Cardiac fibroblast (primary cell): ENCODE results near the gene SIRT7.

Experiments used
- DNase-seq, 2 donors: peaks; one replicate each; pipeline versions ENCODE4 v3.0.0 to v3.0.0-alpha.2; 2010; ENCODE audit warnings: low read depth in 2 of 2
- H3K4me3 ChIP-seq, 2 donors: replicated peaks in 1 of 2; 1 replicate in 1 of 2; 2 replicates in 1 of 2; pipeline ENCODE4 v1.5.1; 2011; ENCODE audit warnings: low read depth in 2 of 2, low read length in 2 of 2, mild to moderate bottlenecking in 2 of 2, moderate library complexity in 1 of 2
- TF ChIP-seq, protein P1 (sequence below): IDR thresholded peaks from one replicate; pipeline ENCODE4 v1.5.1; 2011; ENCODE audit warnings: low read depth, mild to moderate bottlenecking, low read length, inconsistent platforms

SIRT7 gene

GRCh38 chr17:81867991-81868673, 49.8 kb downstream of the SIRT7 start:
- H3K4me3 ChIP-seq = no peak overlapping the region
- DNase-seq = no peak
- TF ChIP-seq, protein P1, sequence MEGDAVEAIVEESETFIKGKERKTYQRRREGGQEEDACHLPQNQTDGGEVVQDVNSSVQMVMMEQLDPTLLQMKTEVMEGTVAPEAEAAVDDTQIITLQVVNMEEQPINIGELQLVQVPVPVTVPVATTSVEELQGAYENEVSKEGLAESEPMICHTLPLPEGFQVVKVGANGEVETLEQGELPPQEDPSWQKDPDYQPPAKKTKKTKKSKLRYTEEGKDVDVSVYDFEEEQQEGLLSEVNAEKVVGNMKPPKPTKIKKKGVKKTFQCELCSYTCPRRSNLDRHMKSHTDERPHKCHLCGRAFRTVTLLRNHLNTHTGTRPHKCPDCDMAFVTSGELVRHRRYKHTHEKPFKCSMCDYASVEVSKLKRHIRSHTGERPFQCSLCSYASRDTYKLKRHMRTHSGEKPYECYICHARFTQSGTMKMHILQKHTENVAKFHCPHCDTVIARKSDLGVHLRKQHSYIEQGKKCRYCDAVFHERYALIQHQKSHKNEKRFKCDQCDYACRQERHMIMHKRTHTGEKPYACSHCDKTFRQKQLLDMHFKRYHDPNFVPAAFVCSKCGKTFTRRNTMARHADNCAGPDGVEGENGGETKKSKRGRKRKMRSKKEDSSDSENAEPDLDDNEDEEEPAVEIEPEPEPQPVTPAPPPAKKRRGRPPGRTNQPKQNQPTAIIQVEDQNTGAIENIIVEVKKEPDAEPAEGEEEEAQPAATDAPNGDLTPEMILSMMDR = no peak

- peak; percentile 62 to 79 for DNase-seq
- H3K4me3 ChIP-seq = no peak overlapping the region
- TF ChIP-seq, protein P1 = no peak
Measured at GRCh38 chr17:81867170-81867990, 50.6 kb downstream of the SIRT7 start.

GRCh38 chr17:81866440-81867169, 51.4 kb downstream of the SIRT7 start:
- peak; percentile 39 to 43 for DNase-seq

GRCh38 chr17:81865733-81866439, 52.1 kb downstream of the SIRT7 start:
- H3K4me3 ChIP-seq = no peak overlapping the region

More at GRCh38 chr17:81866440-81867169, 51.4 kb downstream of the SIRT7 start:
- H3K4me3 ChIP-seq = no peak overlapping the region
- TF ChIP-seq, protein P1 = no peak

GRCh38 chr17:81865358-81865732, 52.6 kb downstream of the SIRT7 start:
- no peak overlapping the region for H3K4me3 ChIP-seq
- TF ChIP-seq, protein P1 = no peak
- no peak for DNase-seq

More at GRCh38 chr17:81865733-81866439, 52.1 kb downstream of the SIRT7 start:
- peak; percentile 46 to 52 for DNase-seq
- TF ChIP-seq, protein P1 = no peak
